ENCODE measurements around the gene CDK10.
A peak's percentile ranks its signal among the peaks of the same experiment; 100 is the strongest.
"Not testable (repeated sequence)": the region's sequence is repeated elsewhere in the genome, so short reads cannot be mapped to it uniquely, and the experiment has no call there.

CDK10 gene

GRCh38 chr16:89695875-89696669, 9.6 kb downstream of the CDK10 start:
- no peak for DNase-seq (ENCODE audit: low spot score)

GRCh38 chr16:89696670-89697128, 10.2 kb downstream of the CDK10 start:
- DNase-seq (ENCODE audit: low spot score), result no peak

GRCh38 chr16:89697161-89697615, 10.7 kb downstream of the CDK10 start:
- no peak for DNase-seq (ENCODE audit: low spot score)

GRCh38 chr16:89697616-89698331, 11.3 kb downstream of the CDK10 start:
- no peak for DNase-seq (ENCODE audit: low spot score)

GRCh38 chr16:89698717-89699116, 12.2 kb downstream of the CDK10 start:
- not testable (repeated sequence) for DNase-seq (ENCODE audit: low spot score)

- DNase-seq (ENCODE audit: low spot score), result not testable (repeated sequence)
Measured at GRCh38 chr16:89699629-89700099, 13.2 kb downstream of the CDK10 start.

- DNase-seq (ENCODE audit: low spot score), result peak; percentile 96
Measured at GRCh38 chr16:89700100-89700648, 13.7 kb downstream of the CDK10 start.

- peak; percentile 63 for DNase-seq (ENCODE audit: low spot score)
Measured at GRCh38 chr16:89700649-89701424, 14.3 kb downstream of the CDK10 start.

GRCh38 chr16:89701425-89702406, 15.2 kb downstream of the CDK10 start, which contains the start of gene SPATA2L:
Gene SPATA2L, minus strand, starts transcription at chr16:89701705. Its CDS starts 473 bp downstream, at chr16:89701232.
- DNase-seq (ENCODE audit: low spot score), result peak; percentile 90

GRCh38 chr16:89704281-89704680, 17.8 kb downstream of the CDK10 start:
- DNase-seq (ENCODE audit: low spot score), result no peak

GRCh38 chr16:89705006-89705405, 18.5 kb downstream of the CDK10 start:
- no peak for DNase-seq (ENCODE audit: low spot score)

- DNase-seq (ENCODE audit: low spot score), result no peak
Measured at GRCh38 chr16:89706518-89707260, 20.2 kb downstream of the CDK10 start.

GRCh38 chr16:89707695-89708094, 21.2 kb downstream of the CDK10 start:
- DNase-seq (ENCODE audit: low spot score), result no peak

GRCh38 chr16:89708481-89708931, 22.0 kb downstream of the CDK10 start:
- no peak for DNase-seq (ENCODE audit: low spot score)

GRCh38 chr16:89709166-89709565, 22.7 kb downstream of the CDK10 start:
- no peak for DNase-seq (ENCODE audit: low spot score)

- DNase-seq (ENCODE audit: low spot score), result no peak
Measured at GRCh38 chr16:89709716-89710432, 23.4 kb downstream of the CDK10 start.

GRCh38 chr16:89710709-89711564, 24.4 kb downstream of the CDK10 start:
- no peak for DNase-seq (ENCODE audit: low spot score)
